GM12892 (cell line): ENCODE data around the gene FXR2.
A peak's percentile ranks its signal among the peaks of the same experiment; 100 is the strongest.

Source experiments
- DNase-seq: peaks from one replicate; pipeline ENCODE4 v3.0.0; 2011; ENCODE audit not compliant: insufficient read length
- FAIRE-seq: peaks from 2 replicates; lab custom pipeline; 2011; peaks lifted over from hg19 to GRCh38; lab: Jason Lieb, UNC
- POLR2A ChIP-seq: IDR thresholded peaks from 2 replicates; pipeline ENCODE4 v1.6.1; 2011; ENCODE audit warnings: low read depth, low read length, control low read depth
- POLR2AphosphoS5 ChIP-seq: IDR thresholded peaks from 2 replicates; pipeline ENCODE4 v1.6.1; 2011; ENCODE audit warnings: low read depth, low read length, control low read depth
- TAF1 ChIP-seq: IDR thresholded peaks from 2 replicates; pipeline ENCODE4 v1.6.1; 2011; ENCODE audit warnings: low read depth, mild to moderate bottlenecking, control low read depth, low read length, borderline replicate concordance

Gene FXR2

GRCh38 chr17:7582396-7583252 lies 32.1 kb downstream of the FXR2 start:
- TF ChIP-seq TAF1: no peak
- TF ChIP-seq POLR2A: no peak
- TF ChIP-seq POLR2AphosphoS5: no peak
- DNase-seq (no peak), FAIRE-seq (no peak)

GRCh38 chr17:7580604-7581575 lies 33.8 kb downstream of the FXR2 start:
- FAIRE-seq (no peak), DNase-seq (no peak)
- TF ChIP-seq TAF1: no peak
- no peak for TF ChIP-seq POLR2A
- no peak for TF ChIP-seq POLR2AphosphoS5

- TF ChIP-seq POLR2AphosphoS5 (no peak; the same call in none of the 2 replicates), POLR2A (no peak), TAF1 (no peak)
- peak; percentile 77 for FAIRE-seq
- no peak for DNase-seq
Observed at GRCh38 chr17:7579834-7580603, 34.7 kb downstream of the FXR2 start.

GRCh38 chr17:7579001-7579833 lies 35.5 kb downstream of the FXR2 start, which contains the start of gene CD68:
Gene CD68, plus strand, starts transcription at chr17:7579638. Its CDS starts 40 bp downstream, at chr17:7579678.
- DNase-seq (peak; percentile 68), FAIRE-seq (peak; percentile 50)
- TF ChIP-seq TAF1: peak; percentile 84
- TF ChIP-seq POLR2AphosphoS5: peak; percentile 99
- peak; percentile 99 for TF ChIP-seq POLR2A

GRCh38 chr17:7577327-7578199 lies 37.1 kb downstream of the FXR2 start:
- no peak for DNase-seq

GRCh38 chr17:7576432-7576937 lies 38.2 kb downstream of the FXR2 start:
- peak; percentile 94 for TF ChIP-seq POLR2AphosphoS5
- peak; percentile 84 for TF ChIP-seq POLR2A
- no peak for TF ChIP-seq TAF1
- FAIRE-seq (no peak), DNase-seq (no peak)

More at GRCh38 chr17:7577327-7578199, 37.1 kb downstream of the FXR2 start:
- TF ChIP-seq TAF1 (no peak), POLR2A (no peak), POLR2AphosphoS5 (peak; percentile 31; the same call in 1 of the 2 replicates)
- FAIRE-seq: no peak

- FAIRE-seq: no peak
- TF ChIP-seq POLR2A: no peak
- TF ChIP-seq POLR2AphosphoS5: no peak
- no peak for TF ChIP-seq TAF1
- no peak for DNase-seq
Observed at GRCh38 chr17:7575959-7576358, 38.7 kb downstream of the FXR2 start.

- no peak for FAIRE-seq
- TF ChIP-seq TAF1 (no peak), POLR2AphosphoS5 (peak; percentile 54; the same call in 1 of the 2 replicates), POLR2A (peak; percentile 50; the same call in 1 of the 2 replicates)
- DNase-seq: no peak
Observed at GRCh38 chr17:7575481-7575883, 39.2 kb downstream of the FXR2 start.
